Common myeloid progenitor, CD34-positive (primary cell): Measurements from ENCODE around the gene DISP2.

Experiments
- CTCF ChIA-PET: fragments of 350-600 bp; sonication (Branson Sonifier 250); formaldehyde crosslinking; loops from one replicate; lab custom pipeline; 2021; ENCODE audit warnings: antibody characterized with exemption; lab: Charles Lee
- POLR2A ChIA-PET: fragments of 350-600 bp; sonication (Branson Sonifier 250); formaldehyde crosslinking; loops from one replicate; lab custom pipeline; 2021; ENCODE audit warnings: antibody characterized with exemption; lab: Charles Lee
- DNase-seq, 3 donors: peaks; one replicate each; pipeline versions ENCODE4 v3.0.0 to v3.0.0-alpha.2; 2013
- H3K27ac ChIP-seq, 2 experiments: 1 replicate in 1 of 2; 2 replicates in 1 of 2; pipeline ENCODE4 v1.7.0; 2013; ENCODE audit warnings: inconsistent platforms in 2 of 2, low read length in 2 of 2, mild to moderate bottlenecking in 2 of 2, low read depth in 1 of 2, moderate library complexity in 1 of 2; ENCODE audit not compliant: severe bottlenecking in 2 of 2, insufficient read depth in 1 of 2, poor library complexity in 1 of 2
- H3K27me3 ChIP-seq, 5 experiments: replicated peaks in 2 of 5; 1 replicate in 3 of 5; 2 replicates in 2 of 5; pipeline versions ENCODE4 v1.6.1 to v1.7.0; 2013; ENCODE audit warnings: low read length in 4 of 5, mild to moderate bottlenecking in 2 of 5, moderate library complexity in 2 of 5, inconsistent platforms in 1 of 5; ENCODE audit not compliant: insufficient read depth in 5 of 5, control insufficient read depth in 4 of 5
- H3K36me3 ChIP-seq, 4 experiments: 1 replicate in 2 of 4; 2 replicates in 2 of 4; pipeline versions ENCODE4 v1.6.1 to v1.7.0; 2013; ENCODE audit warnings: low read length in 3 of 4, control low read depth in 1 of 4, mild to moderate bottlenecking in 1 of 4; ENCODE audit not compliant: control insufficient read depth in 4 of 4, insufficient read depth in 4 of 4
- H3K4me1 ChIP-seq, 4 experiments: 1 replicate in 3 of 4; 2 replicates in 1 of 4; pipeline versions ENCODE4 v1.6.1 to v1.7.1; 2013; ENCODE audit warnings: low read length in 3 of 4, mild to moderate bottlenecking in 3 of 4, control low read depth in 1 of 4, inconsistent platforms in 1 of 4, moderate library complexity in 1 of 4; ENCODE audit not compliant: control insufficient read depth in 4 of 4, insufficient read depth in 4 of 4; ENCODE audit errors: control extremely low read depth in 1 of 4
- H3K4me3 ChIP-seq, 7 experiments: 1 replicate in 4 of 7; 2 replicates in 3 of 7; pipeline versions ENCODE4 v1.5.1 to v1.7.0; 2013; ENCODE audit warnings: mild to moderate bottlenecking in 7 of 7, low read length in 6 of 7, moderate library complexity in 6 of 7, inconsistent platforms in 2 of 7, low read depth in 2 of 7, control low read depth in 1 of 7; ENCODE audit not compliant: insufficient read depth in 4 of 7, control insufficient read depth in 1 of 7; ENCODE audit errors: extremely low read depth in 1 of 7
- H3K9me3 ChIP-seq, 5 experiments: 1 replicate in 4 of 5; 2 replicates in 1 of 5; pipeline versions ENCODE4 v1.6.1 to v1.7.1; 2013; ENCODE audit warnings: low read length in 4 of 5, mild to moderate bottlenecking in 2 of 5, inconsistent platforms in 1 of 5, low read depth in 1 of 5, moderate library complexity in 1 of 5; ENCODE audit not compliant: control insufficient read depth in 4 of 5, insufficient read depth in 2 of 5; ENCODE audit errors: control extremely low read depth in 1 of 5
- WGBS: methylation state at CpG from one replicate; pipeline ENCODE4 v1.1.5; 2013; ENCODE audit not compliant: insufficient coverage; 5-methylcytosine and 5-hydroxymethylcytosine counted together

Gene DISP2

DNA sequence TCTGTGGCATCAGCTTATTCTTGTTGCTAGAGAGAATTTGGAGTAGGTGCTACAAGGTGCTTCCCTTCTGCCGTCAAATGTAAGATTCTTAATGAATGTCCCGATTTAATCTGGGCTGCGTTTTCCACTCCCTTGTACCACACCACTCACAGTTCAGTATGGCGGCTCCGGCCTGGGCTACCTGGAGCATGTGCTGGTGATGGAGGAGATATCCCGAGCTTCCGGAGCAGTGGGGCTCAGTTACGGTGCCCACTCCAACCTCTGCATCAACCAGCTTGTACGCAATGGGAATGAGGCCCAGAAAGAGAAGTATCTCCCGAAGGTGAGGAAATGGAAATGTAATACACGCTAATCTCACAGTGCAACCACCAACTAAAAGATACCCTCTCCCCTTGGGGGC, 52.5 kb downstream of the DISP2 start:
- DNase-seq, result no peak
- Histone ChIP-seq H3K9me3 (no peaks in the 10 kb centered on the region), H3K27ac (no peak overlapping the region), H3K27me3 (no peaks in the 10 kb centered on the region), H3K4me1 (peaks cover 7 to 20% (median 18%) of the 10 kb centered on the region in 4 experiments), H3K4me3 (no peak overlapping the region), H3K36me3 (peaks cover 18 to 76% (median 56%) of the 10 kb centered on the region in 4 experiments)
- no CpG with 5 or more reads among the region's 11 CpGs for WGBS
- ChIA-PET POLR2A (no interaction called here), CTCF (interaction anchor here (0.9 to 1.4 kb wide), 6 partner anchors 12 to 70 kb away, joined by 3 to 5 read pairs (median 4); partner anchors contain the start of gene CCDC9B)

DNA sequence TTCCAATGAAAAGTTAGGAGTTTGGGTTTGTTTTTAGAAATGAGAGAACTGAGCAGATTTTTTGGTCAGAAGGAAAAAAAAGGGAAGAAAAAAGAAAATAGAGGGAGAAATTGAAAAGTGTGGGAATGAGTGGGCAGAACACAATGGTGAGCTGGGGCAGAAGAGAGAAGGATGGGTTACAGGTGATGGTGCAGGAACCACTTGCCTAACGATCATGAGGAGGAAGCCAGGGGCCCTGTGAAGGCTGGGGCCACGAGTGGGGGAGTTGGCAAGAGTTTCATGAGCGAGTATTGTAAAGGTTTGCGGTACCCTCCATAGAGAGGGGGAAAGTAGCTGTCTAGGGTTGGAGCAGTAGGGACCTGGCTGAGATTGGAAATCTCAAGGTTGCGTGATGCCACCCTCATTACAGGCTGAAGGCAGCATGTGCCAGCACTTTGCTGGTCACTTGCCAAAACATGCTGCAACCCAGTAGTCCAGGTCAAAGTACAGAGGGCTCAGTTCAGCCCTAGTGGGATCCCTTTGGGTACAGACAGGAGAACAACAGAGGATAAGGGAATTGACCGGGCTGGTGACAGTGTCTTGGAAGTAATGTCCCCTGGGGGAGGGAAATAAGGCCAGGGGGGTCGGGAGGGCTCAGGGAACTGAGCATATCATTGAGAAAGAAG, 54.2 kb downstream of the DISP2 start:
- ChIA-PET POLR2A (no interaction called here), CTCF (interaction anchor here (1.0 kb wide), 2 partner anchors 28 to 70 kb away, joined by 3 read pairs; partner anchors contain the start of gene BAHD1)
- Histone ChIP-seq H3K9me3 (no peaks in the 10 kb centered on the region), H3K4me1 (peaks cover 1 to 6% (median 5%) of the 10 kb centered on the region in 4 experiments), H3K27ac (no peak overlapping the region), H3K27me3 (no peaks in the 10 kb centered on the region), H3K36me3 (peaks cover 21 to 91% (median 66%) of the 10 kb centered on the region in 4 experiments), H3K4me3 (no peak overlapping the region)
- 94% methylated on average over 7 of the region's 7 CpGs for WGBS
- no peak for DNase-seq

DNA sequence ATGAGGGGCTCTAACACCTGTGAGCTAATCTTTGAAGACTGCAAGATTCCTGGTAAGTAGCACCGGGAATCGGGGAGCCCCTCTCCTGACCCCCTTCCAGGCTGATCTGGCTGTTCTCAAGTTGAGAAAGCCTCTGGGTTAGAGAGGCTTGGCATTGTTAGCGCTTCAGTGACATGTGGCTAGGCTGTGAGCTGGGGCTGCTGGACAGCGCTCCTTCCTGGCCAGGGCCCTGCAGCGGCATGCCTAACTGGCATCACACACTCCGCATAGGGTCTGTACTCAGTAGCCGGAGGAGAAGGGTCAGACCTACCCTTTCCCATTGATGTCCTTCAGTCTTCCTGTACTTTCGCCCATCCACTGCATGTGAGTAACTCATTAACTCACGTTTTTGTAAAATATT, 55.0 kb downstream of the DISP2 start:
- CTCF ChIA-PET, result interaction anchor here (0.7 to 1.8 kb wide), 6 partner anchors 12 to 109 kb away, joined by 3 to 5 read pairs (median 3); partner anchors contain the start of gene BAHD1

DNA sequence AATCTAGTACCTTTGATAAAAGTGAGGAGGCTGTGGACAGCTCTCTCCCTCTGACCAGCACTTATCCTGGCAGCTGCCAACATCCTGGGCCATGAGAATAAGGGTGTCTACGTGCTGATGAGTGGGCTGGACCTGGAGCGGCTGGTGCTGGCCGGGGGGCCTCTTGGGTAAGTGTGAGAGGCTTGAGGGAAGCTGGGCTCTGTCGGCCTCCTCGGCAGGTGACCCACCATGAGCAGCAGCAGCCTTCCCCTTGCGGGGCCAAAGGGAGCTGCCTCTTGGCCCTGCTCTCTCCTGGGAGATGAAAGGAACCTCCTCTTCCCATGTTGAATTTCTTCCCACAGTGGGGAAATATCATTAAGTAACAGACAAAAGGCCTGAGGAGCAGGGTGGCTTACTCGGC, 56.8 kb downstream of the DISP2 start:
- no peaks in the 10 kb centered on the region for H3K27me3 ChIP-seq
- WGBS, result 100% methylated on average over 7 of the region's 7 CpGs
- ChIA-PET POLR2A (interaction anchor here (1.1 kb wide), 1 partner anchor 9 kb away, joined by 5 read pairs; the partner anchor contains the start of gene IVD), CTCF (interaction anchor here (1.0 to 1.7 kb wide), 6 partner anchors 10 to 130 kb away, joined by 3 to 5 read pairs (median 4); no protein-coding TSS in a partner anchor)
- peaks cover 21 to 86% (median 59%) of the 10 kb centered on the region in 4 experiments for H3K36me3 ChIP-seq
- H3K9me3 ChIP-seq, result no peaks in the 10 kb centered on the region
- DNase-seq, result no peak
- no peak overlapping the region for H3K4me3 ChIP-seq
- H3K4me1 ChIP-seq, result no peaks in the 10 kb centered on the region
- no peak overlapping the region for H3K27ac ChIP-seq

More for the DNA sequence above, 55.0 kb downstream of the DISP2 start:
- H3K27ac ChIP-seq, result no peak overlapping the region
- WGBS, result 96% methylated on average over 6 of the region's 9 CpGs
- POLR2A ChIA-PET, result no interaction called here
- H3K9me3 ChIP-seq, result no peaks in the 10 kb centered on the region
- no peak overlapping the region for H3K4me3 ChIP-seq
- no peaks in the 10 kb centered on the region for H3K4me1 ChIP-seq
- H3K27me3 ChIP-seq, result no peaks in the 10 kb centered on the region
- no peak for DNase-seq
- H3K36me3 ChIP-seq, result peaks cover 21 to 93% (median 65%) of the 10 kb centered on the region in 4 experiments

DNA sequence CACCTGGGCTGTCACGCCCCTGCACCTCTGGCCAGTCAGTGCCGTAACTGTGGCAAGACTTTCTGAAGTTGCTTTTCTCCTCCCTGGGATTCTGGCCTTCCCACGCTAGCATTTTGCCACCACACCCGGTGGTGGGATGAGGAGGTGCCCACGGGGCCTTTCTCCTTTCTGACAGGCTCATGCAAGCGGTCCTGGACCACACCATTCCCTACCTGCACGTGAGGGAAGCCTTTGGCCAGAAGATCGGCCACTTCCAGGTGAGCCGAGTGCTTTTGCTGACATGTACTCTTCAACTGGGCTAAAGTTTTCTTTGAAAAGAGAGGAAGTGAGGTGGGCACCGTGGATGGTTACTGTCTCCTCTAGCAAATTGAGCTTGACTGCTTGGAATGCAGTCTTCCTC, 57.2 kb downstream of the DISP2 start:
- Histone ChIP-seq H3K9me3 (no peaks in the 10 kb centered on the region), H3K27me3 (no peaks in the 10 kb centered on the region), H3K4me1 (no peaks in the 10 kb centered on the region), H3K4me3 (no peak overlapping the region), H3K27ac (no peak overlapping the region), H3K36me3 (peaks cover 21 to 83% (median 58%) of the 10 kb centered on the region in 4 experiments)
- CTCF ChIA-PET, result interaction anchor here (1.0 to 1.7 kb wide), 2 partner anchors 60 to 130 kb away, joined by 3 to 4 read pairs; no protein-coding TSS in a partner anchor
- POLR2A ChIA-PET, result no interaction called here
- 94% methylated on average over 9 of the region's 10 CpGs for WGBS
- no peak for DNase-seq

DNA sequence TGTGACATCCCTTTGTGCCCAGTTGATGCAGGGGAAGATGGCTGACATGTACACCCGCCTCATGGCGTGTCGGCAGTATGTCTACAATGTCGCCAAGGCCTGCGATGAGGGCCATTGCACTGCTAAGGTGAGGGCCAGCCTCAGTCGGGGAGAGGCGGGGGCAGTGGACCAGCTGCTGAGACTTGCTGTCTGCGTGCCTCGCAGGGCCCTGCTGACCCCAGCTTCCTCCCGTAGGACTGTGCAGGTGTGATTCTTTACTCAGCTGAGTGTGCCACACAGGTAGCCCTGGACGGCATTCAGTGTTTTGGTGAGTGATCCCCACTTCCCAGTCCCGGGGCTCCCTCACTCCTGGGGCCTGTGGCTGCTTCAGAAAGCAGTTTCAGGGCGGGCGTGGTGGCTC, 58.0 kb downstream of the DISP2 start:
- WGBS, result 96% methylated on average over 12 of the region's 14 CpGs

DNA sequence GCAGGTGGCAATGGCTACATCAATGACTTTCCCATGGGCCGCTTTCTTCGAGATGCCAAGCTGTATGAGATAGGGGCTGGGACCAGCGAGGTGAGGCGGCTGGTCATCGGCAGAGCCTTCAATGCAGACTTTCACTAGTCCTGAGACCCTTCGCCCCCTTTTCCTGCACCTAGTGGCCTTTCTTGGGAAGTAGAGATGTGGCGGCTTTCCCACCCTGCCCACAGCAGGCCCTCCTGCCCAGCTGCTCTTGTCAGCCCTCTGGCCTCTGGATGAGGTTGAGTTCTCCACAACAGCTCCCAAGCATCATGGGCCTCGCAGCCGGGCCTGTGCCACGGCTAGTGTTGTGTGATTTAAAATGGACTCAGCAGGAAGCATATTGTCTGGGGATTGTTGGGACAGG, 60.1 kb downstream of the DISP2 start:
- ChIA-PET CTCF (interaction anchor here (1.0 to 14.7 kb wide), 6 partner anchors 11 to 201 kb away, joined by 3 to 216 read pairs (median 4); partner anchors contain the start of genes CCDC9B and INAFM2), POLR2A (no interaction called here)
- peaks cover 0 to 10% (median 5%) of the 10 kb centered on the region in 4 experiments for H3K4me1 ChIP-seq
- no peaks in the 10 kb centered on the region for H3K27me3 ChIP-seq
- peaks cover 9 to 54% (median 31%) of the 10 kb centered on the region in 4 experiments for H3K36me3 ChIP-seq
- H3K4me3 ChIP-seq, result no peak overlapping the region
- DNase-seq, result no peak
- no peak overlapping the region for H3K27ac ChIP-seq
- no peaks in the 10 kb centered on the region for H3K9me3 ChIP-seq
- 93% methylated on average over 8 of the region's 10 CpGs for WGBS

More for the DNA sequence above, 58.0 kb downstream of the DISP2 start:
- Histone ChIP-seq H3K4me3 (no peak overlapping the region), H3K27me3 (no peaks in the 10 kb centered on the region), H3K36me3 (peaks cover 17 to 75% (median 50%) of the 10 kb centered on the region in 4 experiments), H3K4me1 (peaks cover 0 to 1% (median 0%) of the 10 kb centered on the region in 4 experiments), H3K9me3 (no peaks in the 10 kb centered on the region), H3K27ac (no peak overlapping the region)
- ChIA-PET CTCF (interaction anchor here (1.1 kb wide), 1 partner anchor 62 kb away, joined by 3 read pairs; no protein-coding TSS in a partner anchor), POLR2A (no interaction called here)
- DNase-seq, result no peak
